SK-N-SH treated with all-trans-retinoic acid at 6 μM for 48 hours (cell line): Measurements from ENCODE around the gene BRAT1.

Experiments
- TOX ChIP-seq: fragments of 250-450 bp; sonication (Bioruptor Pico); IDR thresholded peaks from 2 replicates; pipeline ENCODE4 v1.8.0; 2021; ENCODE audit warnings: mild to moderate bottlenecking, moderate library complexity, borderline replicate concordance
- ZNF565 ChIP-seq: fragments of 450-650 bp; formaldehyde crosslinking; conservative IDR thresholded peaks from 2 replicates; pipeline ENCODE4 v1.5.0; 2020; ENCODE audit warnings: low read depth, mild to moderate bottlenecking, moderate library complexity

GRCh38 chr7:2512179-2512661, 43.1 kb downstream of the BRAT1 start:
- TF ChIP-seq TOX (no peak), ZNF565 (CRISPR knock-in tag) (no peak)
